Subcutaneous abdominal adipose tissue (tissue), 5 donors: Measurements from ENCODE around the gene PPP1CA.
A peak's percentile ranks its signal among the peaks of the same experiment; 100 is the strongest.

Experiments
- H3K27ac ChIP-seq: one replicate; pipeline ENCODE4 v1.7.0; 2013; ENCODE audit warnings: low read depth, mild to moderate bottlenecking, inconsistent platforms, low read length, moderate library complexity
- H3K27me3 ChIP-seq, 5 donors: one replicate each; pipeline ENCODE4 v1.7.0; 2013; ENCODE audit warnings: low read length in 5 of 5, inconsistent platforms in 1 of 5; ENCODE audit not compliant: control insufficient read depth in 5 of 5, insufficient read depth in 4 of 5
- H3K36me3 ChIP-seq, 5 donors: one replicate each; pipeline ENCODE4 v1.7.0; 2013; ENCODE audit warnings: low read length in 5 of 5; ENCODE audit not compliant: control insufficient read depth in 5 of 5, insufficient read depth in 5 of 5
- H3K4me1 ChIP-seq, 5 donors: one replicate each; pipeline ENCODE4 v1.7.0; 2013; ENCODE audit warnings: low read length in 5 of 5, mild to moderate bottlenecking in 3 of 5, moderate library complexity in 1 of 5; ENCODE audit not compliant: control insufficient read depth in 5 of 5, insufficient read depth in 5 of 5
- H3K4me3 ChIP-seq, 5 donors: one replicate each; pipeline ENCODE4 v1.7.0; 2013; ENCODE audit warnings: low read length in 5 of 5, low read depth in 1 of 5
- H3K9ac ChIP-seq, 5 donors: one replicate each; pipeline ENCODE4 v1.7.0; 2013; ENCODE audit warnings: low read length in 5 of 5, mild to moderate bottlenecking in 4 of 5, moderate library complexity in 3 of 5
- H3K9me3 ChIP-seq, 5 donors: one replicate each; pipeline ENCODE4 v1.7.0; 2013; ENCODE audit warnings: low read length in 5 of 5; ENCODE audit not compliant: control insufficient read depth in 5 of 5
- donor health status: healthy.
- donor health status: healthy.
- donor health status: healthy.
- donor health status: healthy.
- donor health status: healthy.

Gene PPP1CA

GRCh38 chr11:67357831-67358670 lies 43.6 kb downstream of the PPP1CA start:
- no peaks in the 10 kb centered on the region for H3K27me3 ChIP-seq
- peaks cover 11 to 47% (median 44%) of the 10 kb centered on the region in 5 donors for H3K4me1 ChIP-seq
- H3K4me3 ChIP-seq: no peak overlapping the region
- H3K27ac ChIP-seq: peak overlapping the region; percentile 27
- no peak overlapping the region for H3K9ac ChIP-seq
- no peaks in the 10 kb centered on the region for H3K36me3 ChIP-seq
- no peaks in the 10 kb centered on the region for H3K9me3 ChIP-seq

GRCh38 chr11:67356864-67357561 lies 44.6 kb downstream of the PPP1CA start:
- Histone ChIP-seq H3K4me3 (no peak overlapping the region), H3K4me1 (peaks cover 11 to 57% (median 52%) of the 10 kb centered on the region in 5 donors), H3K27me3 (no peaks in the 10 kb centered on the region), H3K9me3 (no peaks in the 10 kb centered on the region), H3K27ac (peak overlapping the region; percentile 97), H3K9ac (peak overlapping the region in 2 of 5 donors; percentile 51 to 61), H3K36me3 (no peaks in the 10 kb centered on the region)

- Histone ChIP-seq H3K9ac (peak overlapping the region in 3 of 5 donors; percentile 12 to 61 (median 51)), H3K9me3 (no peaks in the 10 kb centered on the region), H3K4me3 (no peak overlapping the region), H3K36me3 (peaks cover 0 to under 1% (median 0%) of the 10 kb centered on the region in 5 donors), H3K4me1 (peaks cover 12 to 61% (median 56%) of the 10 kb centered on the region in 5 donors), H3K27me3 (no peaks in the 10 kb centered on the region), H3K27ac (peak overlapping the region; percentile 97)
Observed at GRCh38 chr11:67356387-67356863, 45.2 kb downstream of the PPP1CA start.

DNA sequence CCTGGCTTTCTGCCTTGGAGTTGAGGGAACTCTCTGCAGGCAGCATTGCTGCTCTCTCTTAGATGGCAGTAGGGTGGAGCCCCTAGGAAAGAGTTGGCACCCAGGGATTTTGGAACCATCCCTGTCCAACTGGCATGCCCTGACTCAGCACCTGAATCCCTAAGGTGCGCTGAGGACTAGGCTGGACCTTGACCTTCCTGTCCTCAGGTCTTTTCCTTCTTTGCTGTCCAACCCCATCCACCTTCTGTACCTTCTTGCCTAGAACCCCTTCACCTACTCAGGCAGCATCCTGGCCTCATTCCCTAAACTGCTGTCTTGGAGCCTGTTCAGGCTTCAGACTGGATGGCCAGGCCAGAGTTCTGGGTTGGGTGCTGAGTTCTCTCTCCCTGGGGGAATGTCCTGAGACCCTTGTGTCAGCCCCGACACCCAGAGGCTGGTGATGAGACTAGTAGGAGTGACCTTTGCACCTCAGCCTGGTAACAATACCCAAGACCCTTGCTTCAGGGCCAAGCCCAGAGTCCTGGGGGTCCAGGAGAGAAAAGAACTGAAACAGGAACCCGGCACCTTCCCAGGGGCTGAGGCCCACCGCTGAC lies 45.8 kb downstream of the PPP1CA start:
- Histone ChIP-seq H3K9me3 (no peaks in the 10 kb centered on the region), H3K4me1 (peaks cover 14 to 67% (median 61%) of the 10 kb centered on the region in 5 donors), H3K9ac (peak overlapping the region in 4 of 5 donors; percentile 12 to 76 (median 54)), H3K36me3 (peaks cover 0 to 2% (median 0%) of the 10 kb centered on the region in 5 donors), H3K27me3 (no peaks in the 10 kb centered on the region), H3K4me3 (no peak overlapping the region), H3K27ac (peak overlapping the region; percentile 97)

DNA sequence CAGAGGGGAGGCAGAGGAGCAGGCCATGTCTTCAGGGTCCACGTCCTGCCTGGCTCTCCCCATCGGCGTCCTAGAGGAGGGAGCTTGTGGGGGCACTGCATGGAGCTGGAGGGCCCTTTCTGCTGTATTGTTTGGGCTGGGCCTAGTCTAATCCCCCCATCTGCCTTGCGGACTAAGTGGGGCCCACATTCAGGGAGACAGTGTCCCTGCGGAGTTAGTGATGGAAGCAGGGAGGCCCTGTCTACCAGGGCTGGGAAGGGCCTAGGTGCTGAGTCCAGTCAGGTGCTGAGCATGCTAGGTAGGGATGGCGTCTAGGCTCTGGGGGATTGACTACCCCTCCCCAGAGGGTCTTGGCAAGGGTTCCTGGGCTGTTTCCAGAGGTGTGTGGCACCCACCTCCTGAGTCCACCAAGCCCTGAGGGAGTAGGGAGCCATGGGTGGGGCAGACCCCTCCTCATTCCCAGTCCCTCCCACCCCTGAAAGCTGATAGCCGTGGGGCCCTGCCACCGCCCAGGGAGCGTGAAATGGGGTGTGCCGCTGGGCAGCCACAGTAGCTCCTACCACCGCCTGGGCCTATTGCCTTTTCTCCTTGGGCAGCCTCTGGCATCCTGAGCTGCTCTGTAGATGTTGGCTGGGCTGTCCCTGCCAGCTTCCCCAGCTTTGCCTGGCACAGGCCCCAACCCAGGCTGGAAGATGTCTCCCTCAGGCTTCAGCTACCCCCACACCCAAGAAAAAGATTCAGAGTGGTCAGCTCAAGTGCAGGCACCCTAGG lies 46.5 kb downstream of the PPP1CA start:
- no peaks in the 10 kb centered on the region for H3K9me3 ChIP-seq
- H3K27ac ChIP-seq: peak overlapping the region; percentile 97
- peak overlapping the region in 2 of 5 donors; percentile 5 to 19 for H3K4me3 ChIP-seq
- H3K9ac ChIP-seq: peak overlapping the region; percentile 46 to 76 (median 56)
- peaks cover 0 to 2% (median 0%) of the 10 kb centered on the region in 5 donors for H3K36me3 ChIP-seq
- H3K4me1 ChIP-seq: peaks cover 14 to 68% (median 61%) of the 10 kb centered on the region in 5 donors
- H3K27me3 ChIP-seq: no peaks in the 10 kb centered on the region

- Histone ChIP-seq H3K4me3 (peak overlapping the region; percentile 66 to 82 (median 78)), H3K4me1 (peaks cover 14 to 72% (median 69%) of the 10 kb centered on the region in 5 donors)
Observed at GRCh38 chr11:67354075-67355022, 47.3 kb downstream of the PPP1CA start.

DNA sequence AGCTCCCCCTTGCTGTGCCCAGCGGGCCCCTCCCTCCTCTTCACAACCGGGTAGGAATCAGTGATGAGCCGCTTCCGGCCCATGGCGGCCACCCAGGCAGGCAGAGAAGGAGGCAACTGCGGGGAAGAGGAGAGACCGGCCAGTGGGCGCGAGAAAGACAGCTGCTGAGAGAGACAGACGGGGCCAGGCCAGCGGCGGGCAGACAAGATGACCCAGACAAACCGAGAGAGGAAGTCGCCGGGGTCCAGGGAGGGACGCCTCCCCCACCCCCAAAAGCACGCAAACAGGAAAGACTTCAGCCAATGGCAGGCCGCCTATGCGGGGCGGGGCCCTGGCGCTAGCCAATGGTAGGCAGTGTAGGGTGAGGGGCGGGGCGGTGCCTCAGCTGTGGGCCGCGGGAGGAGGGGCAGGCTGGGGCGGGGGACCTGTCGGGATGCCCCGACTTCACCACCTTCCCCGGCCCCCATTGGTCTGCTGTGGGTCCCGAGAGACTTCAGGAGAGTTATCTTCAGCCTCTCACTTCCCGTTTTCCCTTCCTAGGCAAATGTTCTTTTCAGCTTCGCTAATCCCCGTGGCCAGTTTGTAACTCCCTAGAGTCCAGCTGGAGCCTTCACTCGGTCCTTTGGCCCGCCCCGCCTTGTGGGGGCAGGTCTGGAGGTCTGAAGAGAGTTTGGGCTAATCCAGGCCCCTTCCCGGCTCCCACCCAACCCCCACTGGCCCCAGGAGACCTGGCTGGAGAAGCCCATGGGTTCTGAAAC lies 48.2 kb downstream of the PPP1CA start, which contains the start of gene POLD4:
POLD4 (minus strand) TSS at position 230 of the 758 bp plus-strand sequence; CDS start at position 83, 147 bp downstream.
- Histone ChIP-seq H3K36me3 (peaks cover 0 to 2% (median 0%) of the 10 kb centered on the region in 5 donors), H3K9me3 (no peaks in the 10 kb centered on the region), H3K4me1 (peaks cover 14 to 75% (median 71%) of the 10 kb centered on the region in 5 donors), H3K9ac (peak within 1 kb of the TSS; percentile 50 to 93 (median 92)), H3K27ac (peak within 1 kb of the TSS; percentile 97), H3K4me3 (peak within 1 kb of the TSS; percentile 71 to 82 (median 78)), H3K27me3 (no peaks in the 10 kb centered on the region)

More at GRCh38 chr11:67354075-67355022, 47.3 kb downstream of the PPP1CA start:
- H3K27me3 ChIP-seq: no peaks in the 10 kb centered on the region
- H3K36me3 ChIP-seq: peaks cover 0 to 2% (median 0%) of the 10 kb centered on the region in 5 donors
- H3K9ac ChIP-seq: peak overlapping the region; percentile 56 to 78 (median 71)
- H3K9me3 ChIP-seq: no peaks in the 10 kb centered on the region
- H3K27ac ChIP-seq: peak overlapping the region; percentile 97
